ENCODE measurements around the gene CNOT6. TPM values are rescaled to one million over a fixed set of nuclear protein-coding genes. Genes with fewer than 3 reads are reported as not detected.

CNOT6 gene
- 48.2 and 57.7 TPM in 2 replicates for total RNA-seq

DNA sequence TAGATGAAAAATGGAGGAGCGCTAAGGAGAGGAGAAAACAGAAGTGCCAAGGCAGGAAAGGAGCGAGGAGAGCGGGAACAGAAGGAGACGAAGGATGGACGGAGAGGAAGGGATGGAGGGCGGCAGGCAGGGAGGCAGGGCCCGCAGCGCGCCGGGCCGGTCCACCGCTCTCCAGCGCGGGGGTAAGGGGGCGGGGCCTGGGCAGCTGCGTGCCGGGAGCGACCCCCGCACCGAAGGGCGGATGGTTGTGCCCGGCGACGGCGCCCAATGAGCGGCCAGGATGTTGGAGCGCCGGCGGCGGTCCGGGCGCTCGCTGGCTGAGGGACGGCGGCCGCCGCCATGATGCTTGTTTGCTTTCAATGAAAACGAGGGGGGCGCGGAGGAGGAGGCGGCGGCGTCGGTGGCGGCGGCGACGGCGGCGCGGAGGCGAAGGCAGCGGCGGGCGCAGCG, at the start of gene CNOT6:
CNOT6 (plus strand) TSS at position 320 of the 450 bp plus-strand sequence. CDS start 34,898 bp downstream, outside the sequence.

DNA sequence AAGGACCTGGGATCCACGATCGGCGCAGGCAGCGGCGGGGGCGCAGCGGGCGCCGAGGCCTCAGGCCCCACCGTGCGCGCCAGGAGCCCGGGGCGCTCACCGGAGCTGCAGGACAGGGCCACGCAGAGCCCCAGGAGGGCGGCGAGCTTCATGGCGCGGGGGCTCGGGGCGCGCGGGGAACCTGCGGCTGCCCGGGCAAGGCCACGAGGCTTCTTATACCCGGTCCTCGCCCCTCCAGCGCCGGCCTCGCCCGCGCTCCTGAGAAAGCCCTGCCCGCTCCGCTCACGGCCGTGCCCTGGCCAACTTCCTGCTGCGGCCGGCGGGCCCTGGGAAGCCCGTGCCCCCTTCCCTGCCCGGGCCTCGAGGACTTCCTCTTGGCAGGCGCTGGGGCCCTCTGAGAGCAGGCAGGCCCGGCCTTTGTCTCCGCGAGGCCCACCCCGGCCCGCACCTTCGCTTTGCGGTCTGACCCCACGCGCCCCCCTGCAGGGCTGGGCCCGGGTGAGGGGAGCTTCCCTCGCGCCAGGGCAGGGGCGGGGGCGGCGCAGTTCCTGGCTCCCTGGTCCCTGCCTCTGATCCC, 97.2 kb downstream of the CNOT6 start, which contains the start of gene SCGB3A1:
SCGB3A1 (minus strand) TSS at position 189 of the 577 bp plus-strand sequence; CDS start at position 152, 37 bp downstream.

Other genes with a start within 250 kb of the CNOT6 start
- gene MAPK9, start 202.3 kb upstream of the CNOT6 start, total RNA-seq = 20.8 and 35.7 TPM in 2 replicates
- gene GFPT2, start 141.0 kb upstream of the CNOT6 start, total RNA-seq = under 0.01 and 0.36 TPM in 2 replicates
- gene SCGB3A1, start 97.1 kb downstream of the CNOT6 start, total RNA-seq = not detected in 2 replicates
- under 0.01 TPM in 1 of 2 replicates, not detected in the other for gene FLT4, start 155.2 kb downstream of the CNOT6 start, total RNA-seq
- gene OR2Y1, start 245.7 kb downstream of the CNOT6 start, total RNA-seq = not detected in 2 replicates